COLO829 (cell line): Measurements from ENCODE around the gene CNPY1.

Experiments
- DNase-seq: peaks from one replicate; pipeline ENCODE4 v3.0.0; 2012; ENCODE audit warnings: low spot score

CNPY1 gene

GRCh38 chr7:155453296-155454182 is 92.8 kb downstream of the CNPY1 start:
- no peak for DNase-seq

- no peak for DNase-seq
Measured at GRCh38 chr7:155452505-155453295, 93.7 kb downstream of the CNPY1 start.

- DNase-seq: no peak
Measured at GRCh38 chr7:155451840-155452239, 94.5 kb downstream of the CNPY1 start.
